HepG2 (cell line): Measurements from ENCODE around the gene CNTD1. TPM values are rescaled to one million over a fixed set of nuclear protein-coding genes. Genes with fewer than 3 reads are reported as not detected.
A peak's percentile ranks its signal among the peaks of the same experiment; 100 is the strongest.

Source experiments
- AGO1 ChIP-seq: fragments of 200-400 bp; formaldehyde crosslinking; IDR thresholded peaks from 2 replicates; pipeline ENCODE4 v1.6.1; 2017; ENCODE audit warnings: mild to moderate bottlenecking, low read depth, low read length, moderate library complexity; ENCODE audit not compliant: poor library complexity, severe bottlenecking
- CCDC6 ChIP-seq: sonication (generic); formaldehyde crosslinking; IDR thresholded peaks from 2 replicates; pipeline ENCODE4 v1.8.1; 2022; ENCODE audit warnings: mild to moderate bottlenecking, missing genetic modification reagents, moderate library complexity
- FOSL1 ChIP-seq: sonication (generic); formaldehyde crosslinking; IDR thresholded peaks from 2 replicates; pipeline ENCODE4 v1.9.0; 2021; ENCODE audit warnings: missing genetic modification reagents, borderline replicate concordance
- GZF1 ChIP-seq: sonication (generic); formaldehyde crosslinking; IDR thresholded peaks from 2 replicates; pipeline ENCODE4 v1.5.1; 2020; ENCODE audit warnings: mild to moderate bottlenecking, missing genetic modification reagents
- NR2F1 ChIP-seq, 2 experiments: fragments of 450-650 bp in 1 of 2; formaldehyde crosslinking in 1 of 2; IDR thresholded peaks; 2 replicates each; pipeline versions ENCODE4 v1.5.0 to v1.6.1; 2016 to 2020; ENCODE audit warnings: mild to moderate bottlenecking in 1 of 2, missing compliant biosample characterization in 1 of 2, missing genetic modification reagents in 1 of 2, moderate library complexity in 1 of 2
- PAWR ChIP-seq: sonication (generic); formaldehyde crosslinking; IDR thresholded peaks from 2 replicates; pipeline ENCODE4 v1.4.0; 2020; ENCODE audit warnings: missing genetic modification reagents, mild to moderate bottlenecking, borderline replicate concordance
- RNF2 ChIP-seq: fragments of 450-650 bp; conservative IDR thresholded peaks from 2 replicates; pipeline ENCODE4 v1.6.1; 2016; ENCODE audit warnings: low read depth
- TCF7L2 ChIP-seq: IDR thresholded peaks from 2 replicates; pipeline ENCODE4 v1.6.1; 2011; ENCODE audit warnings: mild to moderate bottlenecking, low read depth, low read length, moderate library complexity
- TMF1 ChIP-seq: sonication (generic); formaldehyde crosslinking; IDR thresholded peaks from 2 replicates; pipeline ENCODE4 v1.8.1; 2022; ENCODE audit warnings: low read depth, missing genetic modification reagents
- ZNF446 ChIP-seq: sonication (generic); formaldehyde crosslinking; IDR thresholded peaks from 2 replicates; pipeline ENCODE4 v1.5.0; 2020; ENCODE audit warnings: mild to moderate bottlenecking, missing genetic modification reagents
- ZNF556 ChIP-seq: sonication (generic); formaldehyde crosslinking; IDR thresholded peaks from 2 replicates; pipeline ENCODE4 v1.4.0; 2020; ENCODE audit warnings: mild to moderate bottlenecking, missing genetic modification reagents, borderline replicate concordance
- ZNF619 ChIP-seq: sonication (generic); formaldehyde crosslinking; IDR thresholded peaks from 2 replicates; pipeline ENCODE4 v1.4.0; 2020; ENCODE audit warnings: mild to moderate bottlenecking, missing genetic modification reagents
- ZNF674 ChIP-seq: sonication (generic); formaldehyde crosslinking; IDR thresholded peaks from 2 replicates; pipeline ENCODE4 v1.5.0; 2020; ENCODE audit warnings: low read depth, mild to moderate bottlenecking, missing genetic modification reagents
- ZNF816 ChIP-seq: sonication (generic); formaldehyde crosslinking; IDR thresholded peaks from 2 replicates; pipeline ENCODE4 v1.8.0; 2022; ENCODE audit warnings: missing genetic modification reagents, mild to moderate bottlenecking, borderline replicate concordance
- ZNF883 ChIP-seq: sonication (generic); formaldehyde crosslinking; IDR thresholded peaks from 2 replicates; pipeline ENCODE4 v1.5.1; 2020; ENCODE audit warnings: mild to moderate bottlenecking, missing genetic modification reagents; ENCODE audit errors: not compliant biosample characterization
- ZSCAN21 ChIP-seq: sonication (generic); formaldehyde crosslinking; IDR thresholded peaks from 2 replicates; pipeline ENCODE4 v1.8.0; 2022; ENCODE audit warnings: mild to moderate bottlenecking, missing genetic modification reagents, moderate library complexity, borderline replicate concordance
- polyA plus RNA-seq, 8 experiments: library from polyadenylated mRNA; depleted of rRNA in 3 of 8; stranded (reverse) in 7 of 8; unstranded in 1 of 8; fragments of >200 nt; fragmentation: Illumina TruSeq in 4 of 8; extraction: Trizol in 4 of 8; gene quantifications; 2 replicates each; pipeline versions ENCODE4 v1.2.1 to v1.2.3, GENCODE V29; 2011 to 2016; ENCODE audit warnings: low read depth in 4 of 8, missing spikeins in 1 of 8, mixed read lengths in 1 of 8; ENCODE audit not compliant: insufficient read depth in 1 of 8
- total RNA-seq, 5 experiments: library from RNA; depleted of rRNA; stranded (reverse); fragments of >200 nt; fragmentation: Illumina TruSeq; extraction: Trizol; gene quantifications; 2 replicates each; pipeline ENCODE4 v1.2.3, GENCODE V29; 2016; ENCODE audit warnings: low read depth in 1 of 5
- TF ChIP-seq, protein P1 (sequence below), 2 experiments: IDR thresholded peaks; 2 replicates each; pipeline ENCODE4 v1.6.1; 2011 to 2012; ENCODE audit warnings: low read length in 2 of 2, borderline replicate concordance in 1 of 2, low read depth in 1 of 2, mild to moderate bottlenecking in 1 of 2, moderate library complexity in 1 of 2
- TF ChIP-seq, protein P2 (sequence below): sonication (generic); formaldehyde crosslinking; IDR thresholded peaks from 2 replicates; pipeline ENCODE4 v1.4.0; 2020; ENCODE audit warnings: missing genetic modification reagents; ENCODE audit errors: not compliant biosample characterization
- TF ChIP-seq, protein P3 (sequence below): conservative IDR thresholded peaks from 2 replicates; pipeline ENCODE4 v1.6.1; 2018; ENCODE audit warnings: missing genetic modification reagents
- TF ChIP-seq, protein P4 (sequence below): sonication (generic); formaldehyde crosslinking; IDR thresholded peaks from 2 replicates; pipeline ENCODE4 v1.9.0; 2022; ENCODE audit warnings: missing genetic modification reagents, mild to moderate bottlenecking, borderline replicate concordance

Gene CNTD1
- total and polyA plus RNA-seq, 2 of the 13 experiments (the other 11 are each of a cell fraction or from before 2014, with no cell fraction given), result 0.11 to 0.15 TPM

DNA sequence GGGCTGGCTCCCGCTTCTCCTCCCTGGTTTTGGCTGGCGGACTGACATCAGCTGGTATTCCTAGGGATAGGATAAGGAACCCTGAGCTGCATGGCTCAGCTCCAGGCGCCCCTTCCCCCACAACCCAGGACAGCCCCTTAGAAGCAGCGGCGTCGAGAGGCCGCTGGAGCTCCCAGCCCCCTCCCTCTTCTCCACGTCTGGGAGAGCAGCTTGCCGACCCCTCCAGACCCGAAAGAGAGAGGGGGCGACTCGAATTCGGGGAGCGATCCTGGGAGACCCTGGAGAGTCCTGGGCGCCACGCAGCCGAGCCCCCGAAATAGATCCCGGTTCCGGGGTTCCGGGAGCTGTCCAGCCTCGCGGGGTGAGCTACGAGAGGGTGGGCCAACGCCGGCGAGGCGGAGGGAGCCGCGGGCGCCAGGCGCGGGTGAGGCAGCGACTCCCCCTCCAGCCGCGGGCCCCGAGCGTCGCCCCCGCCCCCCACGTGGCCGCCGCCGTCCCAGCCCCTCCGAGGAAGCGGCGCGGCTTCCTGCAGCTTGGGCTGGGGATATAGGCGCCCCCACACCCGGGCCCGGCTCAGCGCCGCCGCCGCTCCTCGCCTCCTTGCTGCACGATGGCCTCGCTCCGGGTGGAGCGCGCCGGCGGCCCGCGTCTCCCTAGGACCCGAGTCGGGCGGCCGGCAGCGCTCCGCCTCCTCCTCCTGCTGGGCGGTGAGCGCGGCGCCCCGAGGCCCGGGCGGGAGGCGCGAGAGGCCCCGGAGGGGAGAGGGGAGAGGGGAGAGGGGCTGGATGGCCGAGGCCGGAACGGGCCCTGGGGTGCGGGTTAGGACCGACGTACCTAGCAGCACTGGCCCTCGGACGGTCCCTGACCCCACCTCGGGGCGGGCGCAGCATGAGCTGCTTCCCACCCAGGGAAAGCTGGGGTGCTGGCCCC is 37.7 kb upstream of the CNTD1 start, which contains the start of gene RAMP2 (continued):
- TF ChIP-seq, protein P1, sequence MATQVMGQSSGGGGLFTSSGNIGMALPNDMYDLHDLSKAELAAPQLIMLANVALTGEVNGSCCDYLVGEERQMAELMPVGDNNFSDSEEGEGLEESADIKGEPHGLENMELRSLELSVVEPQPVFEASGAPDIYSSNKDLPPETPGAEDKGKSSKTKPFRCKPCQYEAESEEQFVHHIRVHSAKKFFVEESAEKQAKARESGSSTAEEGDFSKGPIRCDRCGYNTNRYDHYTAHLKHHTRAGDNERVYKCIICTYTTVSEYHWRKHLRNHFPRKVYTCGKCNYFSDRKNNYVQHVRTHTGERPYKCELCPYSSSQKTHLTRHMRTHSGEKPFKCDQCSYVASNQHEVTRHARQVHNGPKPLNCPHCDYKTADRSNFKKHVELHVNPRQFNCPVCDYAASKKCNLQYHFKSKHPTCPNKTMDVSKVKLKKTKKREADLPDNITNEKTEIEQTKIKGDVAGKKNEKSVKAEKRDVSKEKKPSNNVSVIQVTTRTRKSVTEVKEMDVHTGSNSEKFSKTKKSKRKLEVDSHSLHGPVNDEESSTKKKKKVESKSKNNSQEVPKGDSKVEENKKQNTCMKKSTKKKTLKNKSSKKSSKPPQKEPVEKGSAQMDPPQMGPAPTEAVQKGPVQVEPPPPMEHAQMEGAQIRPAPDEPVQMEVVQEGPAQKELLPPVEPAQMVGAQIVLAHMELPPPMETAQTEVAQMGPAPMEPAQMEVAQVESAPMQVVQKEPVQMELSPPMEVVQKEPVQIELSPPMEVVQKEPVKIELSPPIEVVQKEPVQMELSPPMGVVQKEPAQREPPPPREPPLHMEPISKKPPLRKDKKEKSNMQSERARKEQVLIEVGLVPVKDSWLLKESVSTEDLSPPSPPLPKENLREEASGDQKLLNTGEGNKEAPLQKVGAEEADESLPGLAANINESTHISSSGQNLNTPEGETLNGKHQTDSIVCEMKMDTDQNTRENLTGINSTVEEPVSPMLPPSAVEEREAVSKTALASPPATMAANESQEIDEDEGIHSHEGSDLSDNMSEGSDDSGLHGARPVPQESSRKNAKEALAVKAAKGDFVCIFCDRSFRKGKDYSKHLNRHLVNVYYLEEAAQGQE (IDR thresholded peaks at IDR 0.05; ENCODE audit: borderline replicate concordance in 1 of 2, low read depth in 1 of 2, low read length in 2 of 2), result peak; percentile 45 to 90
- TF ChIP-seq, protein P2, sequence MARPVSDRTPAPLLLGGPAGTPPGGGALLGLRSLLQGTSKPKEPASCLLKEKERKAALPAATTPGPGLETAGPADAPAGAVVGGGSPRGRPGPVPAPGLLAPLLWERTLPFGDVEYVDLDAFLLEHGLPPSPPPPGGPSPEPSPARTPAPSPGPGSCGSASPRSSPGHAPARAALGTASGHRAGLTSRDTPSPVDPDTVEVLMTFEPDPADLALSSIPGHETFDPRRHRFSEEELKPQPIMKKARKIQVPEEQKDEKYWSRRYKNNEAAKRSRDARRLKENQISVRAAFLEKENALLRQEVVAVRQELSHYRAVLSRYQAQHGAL, result no peak
- TF ChIP-seq ZNF556 (CRISPR knock-in tag) (0 out of 2 replicates have a peak, but pooled peaks have one; percentile 19), NR2F1 (CRISPR knock-in tag; IDR thresholded peaks at IDR 0.05) (no peak), AGO1 (peak; percentile 17), TCF7L2 (no peak), ZNF816 (CRISPR knock-in tag) (no peak), ZNF619 (CRISPR knock-in tag) (no peak), ZSCAN21 (CRISPR knock-in tag) (peak; percentile 87; the same call in 1 of the 2 replicates), GZF1 (CRISPR knock-in tag) (0 out of 2 replicates have a peak, but pooled peaks have one; percentile 38), ZNF674 (CRISPR knock-in tag) (no peak), TMF1 (peak; percentile 36; the same call in 1 of the 2 replicates), FOSL1 (CRISPR knock-in tag) (no peak), PAWR (CRISPR knock-in tag) (no peak), RNF2 (peak; percentile 56), ZNF883 (CRISPR knock-in tag) (peak; percentile 79), CCDC6 (CRISPR knock-in tag) (peak; percentile 69; the same call in 1 of the 2 replicates), ZNF446 (CRISPR knock-in tag) (peak; percentile 90)
- TF ChIP-seq, protein P3, sequence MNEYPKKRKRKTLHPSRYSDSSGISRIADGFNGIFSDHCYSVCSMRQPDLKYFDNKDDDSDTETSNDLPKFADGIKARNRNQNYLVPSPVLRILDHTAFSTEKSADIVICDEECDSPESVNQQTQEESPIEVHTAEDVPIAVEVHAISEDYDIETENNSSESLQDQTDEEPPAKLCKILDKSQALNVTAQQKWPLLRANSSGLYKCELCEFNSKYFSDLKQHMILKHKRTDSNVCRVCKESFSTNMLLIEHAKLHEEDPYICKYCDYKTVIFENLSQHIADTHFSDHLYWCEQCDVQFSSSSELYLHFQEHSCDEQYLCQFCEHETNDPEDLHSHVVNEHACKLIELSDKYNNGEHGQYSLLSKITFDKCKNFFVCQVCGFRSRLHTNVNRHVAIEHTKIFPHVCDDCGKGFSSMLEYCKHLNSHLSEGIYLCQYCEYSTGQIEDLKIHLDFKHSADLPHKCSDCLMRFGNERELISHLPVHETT (CRISPR knock-in tag), result no peak
- TF ChIP-seq, protein P4, sequence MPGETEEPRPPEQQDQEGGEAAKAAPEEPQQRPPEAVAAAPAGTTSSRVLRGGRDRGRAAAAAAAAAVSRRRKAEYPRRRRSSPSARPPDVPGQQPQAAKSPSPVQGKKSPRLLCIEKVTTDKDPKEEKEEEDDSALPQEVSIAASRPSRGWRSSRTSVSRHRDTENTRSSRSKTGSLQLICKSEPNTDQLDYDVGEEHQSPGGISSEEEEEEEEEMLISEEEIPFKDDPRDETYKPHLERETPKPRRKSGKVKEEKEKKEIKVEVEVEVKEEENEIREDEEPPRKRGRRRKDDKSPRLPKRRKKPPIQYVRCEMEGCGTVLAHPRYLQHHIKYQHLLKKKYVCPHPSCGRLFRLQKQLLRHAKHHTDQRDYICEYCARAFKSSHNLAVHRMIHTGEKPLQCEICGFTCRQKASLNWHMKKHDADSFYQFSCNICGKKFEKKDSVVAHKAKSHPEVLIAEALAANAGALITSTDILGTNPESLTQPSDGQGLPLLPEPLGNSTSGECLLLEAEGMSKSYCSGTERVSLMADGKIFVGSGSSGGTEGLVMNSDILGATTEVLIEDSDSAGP (CRISPR knock-in tag), result peak; percentile 53; the same call in 1 of the 2 replicates
